ENCODE results near the gene SPINT3. TPM values are rescaled to one million over a fixed set of nuclear protein-coding genes. Genes with fewer than 3 reads are reported as not detected.

The SPINT3 gene
- total RNA-seq, 1 donor from 2014 or later: not detected

DNA sequence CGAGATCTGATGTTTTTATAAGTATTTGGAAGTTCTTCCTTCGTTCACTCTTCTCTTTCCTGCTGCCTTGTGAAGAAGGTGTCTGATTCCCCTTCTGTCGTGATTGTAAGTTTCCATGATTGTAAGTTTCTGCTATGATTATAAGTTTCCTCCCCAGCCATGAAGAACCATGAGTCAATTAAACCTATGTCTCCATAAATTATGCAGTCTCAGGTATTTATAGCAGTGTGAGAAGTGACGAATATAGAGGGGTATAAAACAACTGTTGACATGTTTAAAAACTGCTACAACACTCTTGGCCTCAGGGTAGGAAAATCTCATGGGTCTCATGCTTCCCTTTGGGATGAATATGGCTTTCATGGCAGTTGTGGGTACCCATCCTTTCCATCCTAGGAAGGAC is 51.7 kb downstream of the SPINT3 start:
- Histone ChIP-seq H3K9me3 (no peaks in the 10 kb centered on the region), H3K27ac (no peak overlapping the region), H3K27me3 (no peaks in the 10 kb centered on the region), H3K4me1 (no peaks in the 10 kb centered on the region), H3K4me3 (no peak overlapping the region), H3K36me3 (no peaks in the 10 kb centered on the region)
- intact Hi-C loops (cut with DNase I): no loop called here
- TF ChIP-seq POLR2A (IDR thresholded peaks at IDR 0.05): no peak
- TF ChIP-seq, protein P1, sequence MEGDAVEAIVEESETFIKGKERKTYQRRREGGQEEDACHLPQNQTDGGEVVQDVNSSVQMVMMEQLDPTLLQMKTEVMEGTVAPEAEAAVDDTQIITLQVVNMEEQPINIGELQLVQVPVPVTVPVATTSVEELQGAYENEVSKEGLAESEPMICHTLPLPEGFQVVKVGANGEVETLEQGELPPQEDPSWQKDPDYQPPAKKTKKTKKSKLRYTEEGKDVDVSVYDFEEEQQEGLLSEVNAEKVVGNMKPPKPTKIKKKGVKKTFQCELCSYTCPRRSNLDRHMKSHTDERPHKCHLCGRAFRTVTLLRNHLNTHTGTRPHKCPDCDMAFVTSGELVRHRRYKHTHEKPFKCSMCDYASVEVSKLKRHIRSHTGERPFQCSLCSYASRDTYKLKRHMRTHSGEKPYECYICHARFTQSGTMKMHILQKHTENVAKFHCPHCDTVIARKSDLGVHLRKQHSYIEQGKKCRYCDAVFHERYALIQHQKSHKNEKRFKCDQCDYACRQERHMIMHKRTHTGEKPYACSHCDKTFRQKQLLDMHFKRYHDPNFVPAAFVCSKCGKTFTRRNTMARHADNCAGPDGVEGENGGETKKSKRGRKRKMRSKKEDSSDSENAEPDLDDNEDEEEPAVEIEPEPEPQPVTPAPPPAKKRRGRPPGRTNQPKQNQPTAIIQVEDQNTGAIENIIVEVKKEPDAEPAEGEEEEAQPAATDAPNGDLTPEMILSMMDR (IDR thresholded peaks at IDR 0.05): no peak
- no peak for TF ChIP-seq POLR2AphosphoS5 (IDR thresholded peaks at IDR 0.05; ENCODE audit: insufficient read depth in 1 of 2, low read depth in 1 of 2)
- peak in 1 of 2 donors; percentile 13 for DNase-seq (ENCODE audit: extremely low spot score in 2 of 2)

DNA sequence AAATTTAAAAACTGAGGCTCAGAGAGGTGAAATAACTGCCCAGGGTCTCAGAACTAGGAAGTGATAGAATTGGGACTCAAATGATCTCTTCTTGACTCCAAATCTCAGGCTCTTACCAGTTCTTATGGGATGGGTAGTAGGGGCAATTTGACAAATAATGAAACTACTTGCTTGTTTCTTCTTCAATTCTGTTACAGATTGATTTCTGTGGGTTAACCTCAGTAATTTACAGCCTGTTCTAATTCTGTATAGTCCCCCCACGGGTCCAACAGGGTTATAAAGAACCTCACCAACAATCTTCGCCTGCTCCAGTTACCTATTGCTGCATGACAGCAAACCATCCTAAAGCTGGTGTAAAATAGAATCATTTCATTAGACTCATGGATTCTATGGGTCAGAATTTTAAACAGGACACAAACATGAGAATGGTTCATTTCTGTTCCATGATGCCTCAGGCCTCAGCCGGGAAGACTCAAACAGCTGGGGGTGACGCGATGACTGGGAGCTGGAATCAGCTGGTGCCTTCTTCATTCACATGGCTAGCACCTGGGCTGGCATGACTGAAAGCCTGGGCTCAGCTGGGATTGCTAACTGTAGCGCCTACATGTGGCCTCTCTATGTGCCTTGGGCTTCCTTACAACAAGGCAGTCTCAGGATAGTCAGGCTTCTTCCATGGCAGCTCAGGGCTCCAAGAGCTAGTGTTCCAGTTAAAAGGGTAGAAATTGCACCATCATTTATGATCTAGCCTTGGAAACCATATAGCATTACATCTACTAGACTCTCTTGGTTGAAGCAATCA is 52.5 kb downstream of the SPINT3 start:
- Histone ChIP-seq H3K4me3 (no peak overlapping the region), H3K27me3 (no peaks in the 10 kb centered on the region), H3K36me3 (no peaks in the 10 kb centered on the region), H3K4me1 (no peaks in the 10 kb centered on the region), H3K27ac (no peak overlapping the region), H3K9me3 (no peaks in the 10 kb centered on the region)
- TF ChIP-seq, protein P1 (IDR thresholded peaks at IDR 0.05): no peak
- TF ChIP-seq POLR2AphosphoS5 (IDR thresholded peaks at IDR 0.05; ENCODE audit: insufficient read depth in 1 of 2, low read depth in 1 of 2) (no peak), POLR2A (IDR thresholded peaks at IDR 0.05) (no peak)
- intact Hi-C loops (cut with DNase I): no loop called here
- peak in 1 of 2 donors; percentile 44 for DNase-seq (ENCODE audit: extremely low spot score in 2 of 2)

Small RNA genes within 50 kb of the gene (small RNA-seq; reads per million reads assigned to genes)
- gene AL031663.1: not detected
- gene HSPD1P21: not detected
- gene RNA5SP485: not detected

Other genes starting within 250 kb of the SPINT3 start
- not detected for gene RBPJL, start 208.8 kb downstream of the SPINT3 start, total RNA-seq
- gene MATN4, start 207.3 kb downstream of the SPINT3 start, total RNA-seq: not detected
- gene SDC4, start 167.2 kb downstream of the SPINT3 start, total RNA-seq: 62.6 TPM
- gene SYS1, start 152.5 kb downstream of the SPINT3 start, total RNA-seq: 44.9 TPM
- not detected for gene TP53TG5, start 137.3 kb downstream of the SPINT3 start, total RNA-seq
- gene DBNDD2, start 107.3 kb downstream of the SPINT3 start, total RNA-seq: 57.0 TPM
- gene PIGT, start 99.5 kb downstream of the SPINT3 start, total RNA-seq: 81.0 TPM
- 2.2 TPM for gene WFDC2, start 45.9 kb downstream of the SPINT3 start, total RNA-seq
- not detected for gene WFDC6, start 23.9 kb upstream of the SPINT3 start, total RNA-seq
- not detected for gene EPPIN, start 31.8 kb upstream of the SPINT3 start, total RNA-seq
- not detected for gene WFDC8, start 63.7 kb upstream of the SPINT3 start, total RNA-seq
- gene WFDC10A, start 114.1 kb upstream of the SPINT3 start, total RNA-seq: not detected
- gene WFDC9, start 115.7 kb upstream of the SPINT3 start, total RNA-seq: not detected
- not detected for gene WFDC11, start 154.6 kb upstream of the SPINT3 start, total RNA-seq
- not detected for gene WFDC13, start 186.4 kb upstream of the SPINT3 start, total RNA-seq
- gene WFDC10B, start 189.4 kb upstream of the SPINT3 start, total RNA-seq: not detected
- gene SPINT4, start 206.7 kb upstream of the SPINT3 start, total RNA-seq: not detected